GM21381 (cell line): ENCODE results near the gene GPHB5.

ENCODE experiments used
- ATAC-seq: cut with Tn5 transposase; IDR thresholded peaks from one replicate; pipeline ENCODE4 v1.9.1; 2021; ENCODE audit warnings: mild to moderate bottlenecking, moderate library complexity; ENCODE audit not compliant: unreplicated experiment

The GPHB5 gene

DNA sequence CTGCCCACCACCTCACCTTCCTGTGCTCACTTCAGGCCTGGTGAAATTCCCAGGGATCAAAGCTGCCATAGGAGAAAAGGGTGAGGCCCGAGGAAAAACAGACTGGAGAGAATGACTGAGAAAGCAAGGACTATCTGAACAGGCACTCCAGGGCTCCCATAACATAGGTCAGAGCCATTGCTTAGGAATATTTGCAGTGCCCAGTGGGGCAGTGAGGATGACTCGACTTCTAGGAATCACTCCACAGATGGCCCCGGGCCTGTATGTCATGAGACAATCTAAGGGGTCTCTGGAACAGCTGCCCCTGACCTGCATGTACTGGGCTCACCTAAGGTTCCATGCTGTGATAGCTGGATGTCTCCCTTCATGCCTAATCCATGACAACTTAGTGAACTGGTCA, 51.6 kb downstream of the GPHB5 start:
- no peak for ATAC-seq

DNA sequence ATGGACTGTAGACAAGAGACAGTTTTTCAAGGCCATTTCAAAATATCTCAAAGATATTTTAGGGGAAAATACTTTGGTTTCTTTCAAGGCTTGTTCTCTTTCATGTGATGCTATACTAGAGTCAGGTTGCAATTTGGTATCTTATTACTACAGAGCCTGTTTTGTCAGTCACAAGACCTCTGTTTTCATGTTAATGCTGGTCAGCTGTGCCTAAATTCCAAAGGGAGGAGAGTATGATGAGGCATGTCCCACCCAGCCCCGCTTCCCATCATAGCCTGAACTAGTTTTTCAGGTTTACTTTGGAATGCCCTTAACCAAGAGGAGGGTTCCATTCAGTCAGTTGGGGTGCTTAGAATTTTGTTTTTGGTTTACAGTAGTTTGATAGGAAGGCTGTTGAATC, 52.6 kb downstream of the GPHB5 start:
- ATAC-seq, result no peak
